GM19023 (cell line): ENCODE measurements around the gene ZBTB7A.
A peak's percentile ranks its signal among the peaks of the same experiment; 100 is the strongest.

Source experiments
- ATAC-seq: cut with Tn5 transposase; IDR thresholded peaks from one replicate; pipeline ENCODE4 v1.9.1; 2021; ENCODE audit warnings: mild to moderate bottlenecking, moderate library complexity; ENCODE audit not compliant: unreplicated experiment

The ZBTB7A gene

DNA sequence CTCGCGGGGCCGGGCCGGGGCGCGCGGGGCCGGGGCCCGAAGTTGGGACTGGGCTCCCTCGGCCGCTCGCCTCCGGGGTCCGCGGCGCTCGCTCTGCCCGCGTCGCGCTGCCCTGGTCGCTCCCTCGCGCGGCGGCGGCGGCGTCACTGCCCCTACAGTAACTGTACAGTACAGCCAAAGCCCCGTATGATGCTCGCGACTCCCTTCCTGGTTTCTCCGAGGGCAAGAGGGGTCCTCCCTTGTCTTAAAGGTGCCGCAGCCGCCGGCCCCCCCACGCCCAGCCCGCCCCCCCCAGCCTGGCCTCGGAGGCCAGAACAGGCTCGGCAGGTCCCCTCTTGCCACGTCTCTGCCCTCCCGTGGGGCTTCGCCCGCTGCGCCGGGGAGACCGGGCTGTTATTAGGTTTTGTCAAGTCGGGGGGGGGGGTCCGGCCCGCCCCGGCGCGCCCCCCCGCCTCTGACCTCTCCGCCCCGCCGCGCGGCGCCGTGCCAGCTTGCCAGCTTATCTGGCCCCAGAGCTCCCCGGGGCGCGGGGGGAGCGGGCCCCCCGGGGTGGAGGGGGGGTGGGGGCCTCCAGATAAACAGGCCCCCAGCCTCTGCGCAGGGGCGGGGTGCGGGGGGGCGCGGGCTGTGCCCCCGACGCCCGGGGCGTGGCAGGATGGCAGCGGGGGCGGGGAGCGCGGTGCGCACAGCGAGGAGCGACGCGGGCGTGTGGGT is at the start of gene ZBTB7A:
ZBTB7A (minus strand) TSS at position 218 of the 714 bp plus-strand sequence. CDS start 11,667 bp downstream, outside the sequence.
- no peak for ATAC-seq

DNA sequence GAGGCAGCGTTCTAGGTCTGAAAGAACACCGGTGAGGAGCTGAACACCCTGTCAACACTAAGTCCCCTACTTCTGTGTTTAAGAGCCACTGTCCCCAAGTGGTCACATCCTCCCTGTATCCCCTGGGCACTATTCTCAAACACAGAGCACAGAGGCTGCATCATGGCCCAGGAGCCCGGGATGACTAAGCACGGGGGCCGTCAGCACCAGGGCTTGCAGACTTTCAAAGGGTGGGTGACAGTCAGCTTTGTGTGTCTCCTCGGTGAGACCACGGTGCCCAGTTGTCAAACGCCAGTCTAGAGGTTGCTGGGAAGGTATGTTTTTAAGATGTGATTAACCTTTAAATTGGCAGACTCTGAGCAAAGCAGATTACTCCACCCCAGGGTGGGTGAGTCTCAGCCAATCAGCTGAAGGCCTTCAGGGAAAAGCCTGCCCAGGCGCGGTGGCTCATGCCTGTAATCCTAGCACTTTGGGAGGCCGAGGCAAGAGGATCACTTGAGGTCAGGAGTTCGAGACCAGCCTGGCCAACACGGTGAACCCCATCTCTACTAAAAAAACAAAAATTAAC is 49.2 kb upstream of the ZBTB7A start:
- no peak for ATAC-seq

GRCh38 chr19:4115050-4115817 is 48.5 kb upstream of the ZBTB7A start:
- ATAC-seq: peak; percentile 71

DNA sequence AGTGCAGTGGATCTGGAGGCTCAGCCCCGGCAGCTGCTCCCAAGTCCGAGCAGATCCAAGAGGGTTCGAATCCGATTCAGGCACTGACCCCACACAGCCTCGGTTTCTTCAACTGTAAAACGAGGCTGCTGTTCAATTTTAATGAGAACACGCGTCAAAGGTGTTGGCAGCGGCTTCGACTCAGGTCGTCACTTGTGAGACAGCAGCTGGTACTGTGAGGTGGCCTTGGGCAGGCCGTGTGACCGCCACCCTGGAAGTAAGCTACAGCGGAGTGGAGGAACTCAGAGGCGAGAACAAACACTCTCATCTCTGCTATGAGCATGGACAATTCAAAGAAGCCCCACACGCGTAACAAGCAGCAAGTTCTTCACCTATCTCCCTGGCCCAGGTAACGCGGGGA is 47.5 kb upstream of the ZBTB7A start:
- ATAC-seq: no peak

DNA sequence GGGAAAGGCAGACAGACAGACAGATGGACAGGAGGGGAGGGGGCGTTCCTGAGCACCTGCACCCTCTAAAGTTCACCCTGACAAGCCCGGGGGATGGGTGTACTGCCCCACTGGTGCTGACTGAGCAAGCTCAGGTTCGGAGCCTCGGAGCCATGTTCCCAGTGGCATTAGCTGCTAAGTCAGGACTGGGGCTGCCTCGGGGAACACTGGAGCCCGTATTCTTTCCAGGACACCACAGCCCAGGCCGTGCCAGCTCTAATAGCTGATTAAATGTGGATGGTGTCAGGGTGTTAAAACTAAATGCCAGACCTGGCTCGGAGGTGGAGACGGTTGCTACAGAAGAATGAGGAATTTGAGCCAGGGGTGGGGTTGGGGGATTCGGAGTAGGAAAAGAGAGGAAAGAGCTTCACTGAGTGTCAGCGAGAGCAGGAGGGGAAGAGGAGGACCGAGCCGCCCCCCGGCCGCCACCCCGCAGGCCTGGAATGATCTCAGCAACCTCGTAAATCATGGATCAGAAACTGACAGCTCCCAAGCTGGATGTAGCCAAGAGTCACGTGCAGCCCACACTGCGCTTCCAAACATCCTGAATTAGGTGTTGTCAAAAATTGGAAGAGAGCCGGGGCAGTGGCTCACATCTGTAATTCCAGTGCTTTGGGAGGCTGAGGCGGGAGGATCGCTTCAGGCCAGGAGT is 46.8 kb upstream of the ZBTB7A start:
- no peak for ATAC-seq

- ATAC-seq: no peak
These were observed 45.7 kb upstream of the ZBTB7A start for GRCh38 chr19:4112367-4112766.

- ATAC-seq: no peak
These were observed 42.9 kb upstream of the ZBTB7A start for GRCh38 chr19:4109626-4109945.

GRCh38 chr19:4108767-4109625 is 42.3 kb upstream of the ZBTB7A start:
- ATAC-seq: no peak

DNA sequence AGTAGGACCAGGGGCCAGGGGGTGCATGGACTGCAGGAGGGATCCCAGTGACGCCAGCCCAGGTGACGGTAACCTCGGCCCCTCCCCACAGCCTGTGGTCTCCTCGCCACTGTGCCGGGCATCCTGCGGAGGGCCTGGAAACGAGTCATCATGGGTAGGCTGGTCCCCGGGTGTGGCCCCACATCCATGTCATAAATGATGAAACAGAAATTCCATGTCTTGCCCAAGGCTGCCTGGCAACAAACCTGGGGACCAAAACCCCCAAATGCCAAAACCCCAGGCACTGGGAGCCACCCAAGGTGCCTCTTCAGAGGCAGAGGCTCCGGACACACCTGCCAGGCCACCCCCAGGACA is 36.4 kb upstream of the ZBTB7A start:
- no peak for ATAC-seq

GRCh38 chr19:4102339-4103079 is 35.8 kb upstream of the ZBTB7A start:
- ATAC-seq: no peak

DNA sequence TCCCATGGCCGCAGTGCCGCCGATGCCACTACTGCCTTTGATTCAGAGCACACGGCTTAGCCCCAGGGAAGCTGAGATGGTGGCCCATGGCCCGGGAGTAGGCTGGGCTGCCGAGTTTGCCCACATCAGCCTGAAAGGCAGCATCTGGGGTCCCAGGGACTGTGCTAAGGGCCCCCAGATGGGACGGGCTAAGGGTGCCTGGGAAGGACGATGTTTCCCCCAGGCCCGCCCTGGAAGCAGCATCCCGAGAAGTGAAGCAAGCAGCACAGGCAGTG is 34.7 kb upstream of the ZBTB7A start:
- ATAC-seq: no peak

- ATAC-seq: no peak
These were observed 34.2 kb upstream of the ZBTB7A start for GRCh38 chr19:4100647-4101495.

DNA sequence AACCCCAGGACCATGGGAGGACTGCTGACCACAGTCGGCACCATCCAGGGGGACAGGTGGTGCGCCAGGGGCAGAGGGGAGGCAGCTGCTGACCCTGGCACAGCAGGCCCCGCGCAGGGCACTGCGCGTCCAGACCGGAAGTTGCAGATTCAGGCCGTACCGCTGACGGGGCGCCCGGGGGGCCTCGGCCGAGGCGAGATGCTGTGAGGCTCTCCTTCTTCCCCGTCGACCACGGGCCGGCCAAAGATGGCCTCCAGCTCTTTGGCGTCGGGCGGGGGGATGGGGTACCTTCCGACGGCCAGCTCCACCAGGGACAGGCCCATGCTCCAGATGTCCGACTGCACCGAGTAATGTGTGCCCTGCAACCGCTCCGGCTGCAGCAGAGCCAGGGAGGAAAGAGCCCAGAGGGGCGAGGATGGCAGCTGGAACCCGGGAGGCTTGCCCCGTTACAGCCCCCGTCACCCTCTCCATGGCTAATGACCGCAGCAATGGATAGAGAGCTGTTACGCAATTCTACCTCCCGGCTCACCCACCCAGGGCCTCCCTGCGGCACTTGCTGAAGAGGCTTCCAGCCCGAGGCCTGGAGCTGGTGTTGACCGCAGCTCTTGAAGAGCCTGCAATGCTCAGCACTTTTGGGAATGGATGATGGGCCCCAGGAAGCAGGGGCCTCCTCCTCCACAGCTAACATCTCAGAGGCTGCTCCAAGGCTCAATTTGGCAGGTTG is 32.5 kb upstream of the ZBTB7A start:
- no peak for ATAC-seq

- ATAC-seq: no peak
These were observed 31.8 kb upstream of the ZBTB7A start for GRCh38 chr19:4098493-4098892.

DNA sequence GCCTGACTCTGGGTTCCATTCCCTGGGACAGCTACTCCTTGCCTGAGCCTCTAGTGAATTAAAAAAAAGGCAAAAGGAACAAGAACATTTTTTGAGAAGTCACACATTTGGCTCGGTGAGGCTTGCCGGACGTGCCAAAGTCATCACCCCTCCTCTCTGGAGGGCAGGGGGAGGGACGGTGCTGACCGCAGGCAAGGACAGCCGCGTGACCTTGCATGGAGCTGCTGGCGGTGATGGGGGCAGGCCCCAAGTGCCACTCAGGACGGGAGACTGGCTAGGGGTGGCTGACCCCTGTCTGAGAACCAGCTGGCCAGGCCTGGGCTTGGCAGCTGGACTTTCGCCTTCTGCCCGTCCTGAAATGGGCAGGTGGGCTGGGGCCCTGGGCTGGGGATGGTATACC is 30.8 kb upstream of the ZBTB7A start:
- no peak for ATAC-seq

DNA sequence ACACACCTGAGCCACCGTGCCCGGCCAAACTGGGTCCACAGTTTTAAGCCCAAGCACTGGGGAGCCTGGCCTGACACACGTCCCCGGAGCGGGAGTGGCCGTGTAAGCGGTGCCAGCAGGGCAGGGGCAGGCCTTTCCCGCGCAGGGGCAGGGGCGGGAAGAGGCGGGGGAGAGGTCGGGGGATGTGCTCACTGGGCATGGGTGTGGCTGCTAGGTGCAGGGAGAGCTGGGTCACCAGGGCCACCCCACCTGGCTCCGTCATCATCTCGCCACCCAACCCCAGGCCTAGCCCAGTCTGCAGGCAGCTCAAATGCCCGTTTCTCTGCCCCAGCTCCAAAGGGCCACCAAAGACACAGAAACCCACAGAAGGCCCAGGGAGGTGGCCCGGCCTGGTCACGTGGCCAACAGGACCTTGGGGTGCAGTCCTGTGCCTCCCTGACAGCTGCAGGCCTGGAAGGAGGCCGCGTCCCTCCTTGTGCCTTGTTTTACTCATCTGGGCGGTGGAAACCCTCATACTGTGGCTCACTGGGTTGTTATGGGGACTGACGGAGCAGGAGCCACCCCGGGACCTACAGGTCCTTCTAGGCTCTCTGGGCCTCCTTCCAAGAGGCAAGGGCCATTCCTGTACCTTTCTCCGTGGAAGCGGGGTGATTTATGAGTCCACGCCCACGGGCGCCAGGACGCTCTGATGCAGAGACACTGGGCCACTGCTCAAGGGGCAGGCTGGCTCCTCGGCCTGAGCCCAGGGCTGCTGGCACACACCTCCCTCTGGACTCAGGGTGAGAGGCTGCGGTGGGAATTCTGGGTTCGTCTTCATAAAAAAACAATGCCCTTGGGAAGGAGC is 29.6 kb upstream of the ZBTB7A start:
- ATAC-seq: no peak

DNA sequence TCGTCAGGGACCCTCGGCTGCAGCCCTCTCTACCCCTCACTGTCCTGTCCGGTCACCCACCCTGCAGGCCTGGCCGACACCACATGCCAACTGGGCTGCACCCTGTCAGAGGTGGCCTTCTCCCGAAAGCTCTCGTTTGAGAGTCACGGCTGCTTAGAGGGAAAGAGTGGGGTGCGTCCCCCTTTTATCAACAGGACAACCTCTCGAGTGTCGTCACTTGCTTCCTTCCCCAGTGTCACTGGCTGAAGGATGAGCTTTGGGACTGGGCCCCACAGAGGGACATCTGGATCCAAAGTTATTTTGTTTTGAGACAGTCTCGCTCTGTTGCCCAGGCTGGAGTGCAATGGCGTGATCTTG is 28.8 kb upstream of the ZBTB7A start:
- ATAC-seq: no peak
